HL-60/S4 treated with retinoic acid at 250 ng/mL for 4 days and 3 days (cell line): Measurements from ENCODE around the gene TRAPPC2.
"Not testable (repeated sequence)": the region's sequence is repeated elsewhere in the genome, so short reads cannot be mapped to it uniquely, and the experiment has no call there.

Experiments used
- in situ Hi-C: fragments of 300-500 bp; cut with MboI; formaldehyde crosslinking; loops from 2 replicates; pipeline ENCODE4 v1.7.0; 2022; ENCODE audit warnings: low sequenced_read_pairs

TRAPPC2 gene

GRCh38 chrX:13679700-13680099 is 54.7 kb downstream of the TRAPPC2 start:
- in situ Hi-C loops, result not testable (repeated sequence)

DNA sequence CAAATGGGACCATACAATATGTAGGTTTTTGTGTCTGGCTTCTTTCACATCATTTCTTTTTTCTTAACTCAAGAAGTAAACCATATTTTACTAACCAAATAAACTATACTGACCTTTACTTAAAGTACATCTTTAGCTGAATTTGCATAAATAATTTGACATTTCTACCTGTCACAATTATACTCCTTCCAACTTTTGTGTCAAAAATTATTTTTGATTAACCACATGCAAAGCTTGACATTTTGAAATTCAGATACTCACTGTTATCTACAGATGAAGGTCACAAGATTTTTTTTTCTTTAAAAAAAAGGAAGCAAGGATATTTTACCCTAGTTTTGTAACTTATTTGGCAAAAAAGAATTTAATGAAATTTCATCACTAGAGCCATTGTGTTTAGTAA is 57.5 kb downstream of the TRAPPC2 start:
- in situ Hi-C loops, result no loop called here

- in situ Hi-C loops, result no loop called here
Measured at GRCh38 chrX:13673016-13673415, 61.4 kb downstream of the TRAPPC2 start.

DNA sequence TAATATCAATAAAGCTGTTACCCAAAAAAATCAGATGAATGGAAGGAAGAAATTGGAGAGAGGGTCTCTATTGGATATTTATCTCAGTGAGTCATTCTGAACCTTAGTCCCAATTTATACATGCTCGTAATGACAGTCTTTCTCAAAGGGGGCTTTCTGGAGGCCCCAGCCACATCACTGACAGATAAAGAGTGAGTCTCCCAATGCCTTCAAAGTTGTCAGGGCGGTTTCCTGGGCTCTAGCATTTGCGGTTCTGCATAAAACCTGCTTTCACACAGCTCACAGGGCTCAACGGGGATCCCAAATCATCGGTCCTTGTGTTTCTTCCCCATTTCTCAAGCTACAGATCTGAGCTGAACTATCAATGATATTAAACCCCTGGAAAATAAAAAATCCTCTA is 64.2 kb downstream of the TRAPPC2 start:
- in situ Hi-C loops, result no loop called here

GRCh38 chrX:13669755-13670154 is 64.7 kb downstream of the TRAPPC2 start:
- in situ Hi-C loops, result not testable (repeated sequence)

GRCh38 chrX:13669246-13669737 is 65.1 kb downstream of the TRAPPC2 start:
- in situ Hi-C loops, result no loop called here

GRCh38 chrX:13667919-13668318 is 66.5 kb downstream of the TRAPPC2 start:
- in situ Hi-C loops, result no loop called here

GRCh38 chrX:13666836-13667235 is 67.6 kb downstream of the TRAPPC2 start:
- in situ Hi-C loops, result no loop called here

DNA sequence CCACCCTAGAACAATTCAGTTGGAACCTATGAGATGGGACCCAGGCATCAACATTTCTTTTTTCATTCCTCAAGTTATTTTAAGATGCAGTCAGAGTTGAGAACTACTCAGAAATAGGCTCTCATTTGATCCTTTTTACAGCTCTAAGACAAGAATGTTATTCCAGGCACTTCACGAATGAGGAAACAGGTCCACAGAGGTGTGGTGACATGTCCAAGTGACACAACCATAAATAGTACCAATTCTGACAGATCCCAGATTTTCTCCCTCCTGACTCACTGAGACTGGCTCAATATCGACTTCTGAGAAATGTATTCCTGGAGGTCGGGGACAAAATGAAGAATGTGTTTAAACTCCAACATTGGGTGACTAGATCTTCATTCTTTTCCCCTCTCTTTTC is 70.4 kb downstream of the TRAPPC2 start:
- in situ Hi-C loops, result no loop called here

DNA sequence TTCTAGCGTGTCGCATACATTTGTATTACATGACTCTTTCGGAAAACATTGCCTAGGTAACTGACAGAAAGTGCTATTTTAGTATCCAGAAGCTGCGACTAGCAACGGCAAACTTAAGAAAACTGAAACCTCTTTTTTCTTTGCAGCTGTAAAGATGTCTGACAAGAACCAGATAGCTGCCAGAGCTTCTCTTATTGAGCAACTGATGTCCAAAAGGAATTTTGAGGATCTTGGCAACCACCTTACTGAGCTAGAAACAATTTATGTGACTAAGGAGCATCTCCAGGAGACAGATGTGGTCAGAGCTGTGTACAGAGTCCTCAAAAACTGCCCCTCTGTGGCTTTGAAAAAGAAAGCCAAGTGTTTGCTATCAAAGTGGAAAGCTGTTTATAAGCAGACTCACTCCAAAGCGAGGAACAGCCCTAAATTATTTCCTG is 72.0 kb downstream of the TRAPPC2 start:
- in situ Hi-C loops, result no loop called here
